ENCODE measurements around the gene TRMT61B.
A peak's percentile ranks its signal among the peaks of the same experiment; 100 is the strongest.

Gene TRMT61B

DNA sequence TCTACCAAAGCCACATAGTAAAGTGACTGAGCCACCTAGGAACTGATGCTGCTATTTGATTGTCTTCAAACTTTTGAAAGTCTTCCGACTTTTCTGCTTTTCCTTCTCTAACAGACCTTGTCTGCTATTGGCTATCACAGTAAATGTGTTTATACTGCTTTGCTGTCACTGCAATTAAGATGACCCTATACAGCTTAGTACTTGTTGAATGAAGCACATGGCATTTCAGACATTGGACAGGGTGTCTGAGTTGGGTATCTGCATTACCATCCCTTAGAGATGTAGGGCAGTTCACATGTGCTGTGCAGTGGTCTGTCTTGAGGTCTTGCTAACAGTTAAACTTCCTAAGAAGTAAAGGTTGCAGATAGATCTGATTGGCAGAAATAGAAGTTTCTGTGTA lies 27.9 kb upstream of the TRMT61B start (continued):
- TF ChIP-seq, protein P1, sequence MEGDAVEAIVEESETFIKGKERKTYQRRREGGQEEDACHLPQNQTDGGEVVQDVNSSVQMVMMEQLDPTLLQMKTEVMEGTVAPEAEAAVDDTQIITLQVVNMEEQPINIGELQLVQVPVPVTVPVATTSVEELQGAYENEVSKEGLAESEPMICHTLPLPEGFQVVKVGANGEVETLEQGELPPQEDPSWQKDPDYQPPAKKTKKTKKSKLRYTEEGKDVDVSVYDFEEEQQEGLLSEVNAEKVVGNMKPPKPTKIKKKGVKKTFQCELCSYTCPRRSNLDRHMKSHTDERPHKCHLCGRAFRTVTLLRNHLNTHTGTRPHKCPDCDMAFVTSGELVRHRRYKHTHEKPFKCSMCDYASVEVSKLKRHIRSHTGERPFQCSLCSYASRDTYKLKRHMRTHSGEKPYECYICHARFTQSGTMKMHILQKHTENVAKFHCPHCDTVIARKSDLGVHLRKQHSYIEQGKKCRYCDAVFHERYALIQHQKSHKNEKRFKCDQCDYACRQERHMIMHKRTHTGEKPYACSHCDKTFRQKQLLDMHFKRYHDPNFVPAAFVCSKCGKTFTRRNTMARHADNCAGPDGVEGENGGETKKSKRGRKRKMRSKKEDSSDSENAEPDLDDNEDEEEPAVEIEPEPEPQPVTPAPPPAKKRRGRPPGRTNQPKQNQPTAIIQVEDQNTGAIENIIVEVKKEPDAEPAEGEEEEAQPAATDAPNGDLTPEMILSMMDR (tag by site-specific recombination; IDR thresholded peaks at IDR 0.05), result no peak

DNA sequence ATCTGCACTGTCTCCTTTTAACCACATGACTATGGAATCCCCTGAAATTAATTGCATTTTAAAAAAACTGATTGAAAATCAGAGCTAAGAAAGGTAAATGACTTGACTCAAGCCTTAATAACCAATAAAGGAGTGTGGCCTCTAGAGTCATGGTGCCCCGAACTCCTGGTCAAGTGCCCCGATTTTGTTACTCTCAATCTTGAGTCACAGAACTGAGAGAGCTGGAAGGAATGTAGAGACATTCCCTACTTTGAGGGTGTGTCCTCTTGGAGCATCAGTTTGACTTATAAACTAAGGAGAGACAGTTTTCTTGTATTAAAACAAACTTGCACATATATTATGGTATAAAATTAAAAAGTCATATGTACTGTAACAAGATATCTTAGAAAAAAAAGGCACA lies 26.8 kb upstream of the TRMT61B start:
- Histone ChIP-seq H3K4me1 (ENCODE audit: control insufficient read depth, insufficient read depth, low read length) (peaks cover 23% of the 10 kb centered on the region), H3K9me3 (ENCODE audit: control insufficient read depth, insufficient read depth, low read depth, low read length) (no peaks in the 10 kb centered on the region), H3K4me3 (ENCODE audit: low read depth, low read length) (no peak overlapping the region; the same call in 1 of the 2 replicates), H3K36me3 (ENCODE audit: control insufficient read depth in 2 of 2, insufficient read depth in 1 of 2, low read length in 2 of 2) (peaks cover 0 to 13% of the 10 kb centered on the region in 2 experiments; a peak in 1 of 3 replicates), H3K27ac (ENCODE audit: extremely low read depth, low read depth, low read length) (no peak overlapping the region)
- ChIA-PET CTCF (no interaction called here), POLR2A (no interaction called here)
- TF ChIP-seq ZNF629 (tag by site-specific recombination; IDR thresholded peaks at IDR 0.05) (no peak), KLF10 (tag by site-specific recombination; IDR thresholded peaks at IDR 0.05) (peak; percentile 36; the same call in 1 of the 2 replicates), ZNF157 (tag by site-specific recombination; IDR thresholded peaks at IDR 0.05) (no peak)

DNA sequence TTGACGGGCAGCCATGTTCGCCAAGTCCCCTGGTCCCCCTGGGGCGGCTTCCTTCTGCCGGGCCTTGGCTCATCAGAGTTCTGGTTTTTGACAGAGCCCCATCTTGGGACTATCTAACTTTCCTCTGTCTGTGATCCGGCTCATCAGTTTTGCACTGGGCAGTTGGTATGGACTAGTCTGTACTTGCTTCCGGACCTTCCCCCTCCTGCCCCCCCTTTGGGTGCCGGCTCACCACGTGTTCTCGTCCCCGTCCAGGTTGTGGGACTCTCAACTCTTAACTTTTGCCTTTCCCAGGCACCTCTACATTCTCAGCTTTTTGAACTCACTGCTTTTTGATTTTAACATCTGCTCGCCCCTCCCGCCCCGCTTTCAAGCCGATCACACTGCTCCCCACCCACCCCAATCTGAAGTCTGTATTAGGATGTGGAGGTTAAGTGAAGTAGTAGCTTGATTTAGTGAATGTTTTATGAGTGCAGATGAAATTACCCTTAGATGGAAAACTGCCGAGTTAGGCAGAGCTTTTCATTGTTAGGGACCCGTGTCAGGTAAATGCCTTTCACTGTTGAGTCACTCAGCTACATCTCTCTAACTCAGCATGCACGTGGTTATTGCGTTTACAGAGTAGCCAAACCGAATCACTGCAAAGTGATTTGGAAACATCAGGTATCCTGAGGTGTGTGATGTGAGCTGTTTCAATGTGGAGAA lies 25.2 kb upstream of the TRMT61B start:
- ChIA-PET POLR2A (interaction anchor here (0.7 to 2.1 kb wide), 4 partner anchors 10 to 221 kb away, joined by 3 to 32 read pairs (median 6); partner anchors contain the start of gene TRMT61B), CTCF (interaction anchor here (0.9 kb wide), 1 partner anchor 328 kb away, joined by 4 read pairs; no protein-coding TSS in a partner anchor)
- H3K27ac ChIP-seq (ENCODE audit: extremely low read depth, low read depth, low read length), result peak overlapping the region; percentile 92
- H3K4me1 ChIP-seq (ENCODE audit: control insufficient read depth, insufficient read depth, low read length), result peaks cover 23% of the 10 kb centered on the region
- TF ChIP-seq ZNF600 (tag by site-specific recombination; IDR thresholded peaks at IDR 0.05) (peak; percentile 37; the same call in 1 of the 2 replicates), SP7 (tag by site-specific recombination; IDR thresholded peaks at IDR 0.05) (0 out of 2 replicates have a peak, but pooled peaks have one; percentile 9), ZNF335 (tag by site-specific recombination; conservative IDR thresholded peaks at IDR 0.05) (peak; percentile 64), ZNF501 (tag by site-specific recombination; IDR thresholded peaks at IDR 0.05) (no peak), SP3 (tag by site-specific recombination; IDR thresholded peaks at IDR 0.05) (peak; percentile 8; the same call in 1 of the 2 replicates), ZNF530 (tag by site-specific recombination; IDR thresholded peaks at IDR 0.05; ENCODE audit: low read depth) (no peak), ZBTB17 (tag by site-specific recombination; IDR thresholded peaks at IDR 0.05) (peak; percentile 60; the same call in 1 of the 2 replicates), PRDM1 (tag by site-specific recombination; IDR thresholded peaks at IDR 0.05) (peak; percentile 63)
- TF ChIP-seq, protein P2, sequence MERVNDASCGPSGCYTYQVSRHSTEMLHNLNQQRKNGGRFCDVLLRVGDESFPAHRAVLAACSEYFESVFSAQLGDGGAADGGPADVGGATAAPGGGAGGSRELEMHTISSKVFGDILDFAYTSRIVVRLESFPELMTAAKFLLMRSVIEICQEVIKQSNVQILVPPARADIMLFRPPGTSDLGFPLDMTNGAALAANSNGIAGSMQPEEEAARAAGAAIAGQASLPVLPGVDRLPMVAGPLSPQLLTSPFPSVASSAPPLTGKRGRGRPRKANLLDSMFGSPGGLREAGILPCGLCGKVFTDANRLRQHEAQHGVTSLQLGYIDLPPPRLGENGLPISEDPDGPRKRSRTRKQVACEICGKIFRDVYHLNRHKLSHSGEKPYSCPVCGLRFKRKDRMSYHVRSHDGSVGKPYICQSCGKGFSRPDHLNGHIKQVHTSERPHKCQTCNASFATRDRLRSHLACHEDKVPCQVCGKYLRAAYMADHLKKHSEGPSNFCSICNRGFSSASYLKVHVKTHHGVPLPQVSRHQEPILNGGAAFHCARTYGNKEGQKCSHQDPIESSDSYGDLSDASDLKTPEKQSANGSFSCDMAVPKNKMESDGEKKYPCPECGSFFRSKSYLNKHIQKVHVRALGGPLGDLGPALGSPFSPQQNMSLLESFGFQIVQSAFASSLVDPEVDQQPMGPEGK (tag by site-specific recombination; IDR thresholded peaks at IDR 0.05), result peak; percentile 27; the same call in 1 of the 2 replicates
- TF ChIP-seq, protein P3, sequence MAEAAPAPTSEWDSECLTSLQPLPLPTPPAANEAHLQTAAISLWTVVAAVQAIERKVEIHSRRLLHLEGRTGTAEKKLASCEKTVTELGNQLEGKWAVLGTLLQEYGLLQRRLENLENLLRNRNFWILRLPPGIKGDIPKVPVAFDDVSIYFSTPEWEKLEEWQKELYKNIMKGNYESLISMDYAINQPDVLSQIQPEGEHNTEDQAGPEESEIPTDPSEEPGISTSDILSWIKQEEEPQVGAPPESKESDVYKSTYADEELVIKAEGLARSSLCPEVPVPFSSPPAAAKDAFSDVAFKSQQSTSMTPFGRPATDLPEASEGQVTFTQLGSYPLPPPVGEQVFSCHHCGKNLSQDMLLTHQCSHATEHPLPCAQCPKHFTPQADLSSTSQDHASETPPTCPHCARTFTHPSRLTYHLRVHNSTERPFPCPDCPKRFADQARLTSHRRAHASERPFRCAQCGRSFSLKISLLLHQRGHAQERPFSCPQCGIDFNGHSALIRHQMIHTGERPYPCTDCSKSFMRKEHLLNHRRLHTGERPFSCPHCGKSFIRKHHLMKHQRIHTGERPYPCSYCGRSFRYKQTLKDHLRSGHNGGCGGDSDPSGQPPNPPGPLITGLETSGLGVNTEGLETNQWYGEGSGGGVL (tag by site-specific recombination; IDR thresholded peaks at IDR 0.05), result peak; percentile 69
- TF ChIP-seq, protein P4, sequence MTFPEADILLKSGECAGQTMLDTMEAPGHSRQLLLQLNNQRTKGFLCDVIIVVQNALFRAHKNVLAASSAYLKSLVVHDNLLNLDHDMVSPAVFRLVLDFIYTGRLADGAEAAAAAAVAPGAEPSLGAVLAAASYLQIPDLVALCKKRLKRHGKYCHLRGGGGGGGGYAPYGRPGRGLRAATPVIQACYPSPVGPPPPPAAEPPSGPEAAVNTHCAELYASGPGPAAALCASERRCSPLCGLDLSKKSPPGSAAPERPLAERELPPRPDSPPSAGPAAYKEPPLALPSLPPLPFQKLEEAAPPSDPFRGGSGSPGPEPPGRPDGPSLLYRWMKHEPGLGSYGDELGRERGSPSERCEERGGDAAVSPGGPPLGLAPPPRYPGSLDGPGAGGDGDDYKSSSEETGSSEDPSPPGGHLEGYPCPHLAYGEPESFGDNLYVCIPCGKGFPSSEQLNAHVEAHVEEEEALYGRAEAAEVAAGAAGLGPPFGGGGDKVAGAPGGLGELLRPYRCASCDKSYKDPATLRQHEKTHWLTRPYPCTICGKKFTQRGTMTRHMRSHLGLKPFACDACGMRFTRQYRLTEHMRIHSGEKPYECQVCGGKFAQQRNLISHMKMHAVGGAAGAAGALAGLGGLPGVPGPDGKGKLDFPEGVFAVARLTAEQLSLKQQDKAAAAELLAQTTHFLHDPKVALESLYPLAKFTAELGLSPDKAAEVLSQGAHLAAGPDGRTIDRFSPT (tag by site-specific recombination; IDR thresholded peaks at IDR 0.05), result no peak
- TF ChIP-seq, protein P5, sequence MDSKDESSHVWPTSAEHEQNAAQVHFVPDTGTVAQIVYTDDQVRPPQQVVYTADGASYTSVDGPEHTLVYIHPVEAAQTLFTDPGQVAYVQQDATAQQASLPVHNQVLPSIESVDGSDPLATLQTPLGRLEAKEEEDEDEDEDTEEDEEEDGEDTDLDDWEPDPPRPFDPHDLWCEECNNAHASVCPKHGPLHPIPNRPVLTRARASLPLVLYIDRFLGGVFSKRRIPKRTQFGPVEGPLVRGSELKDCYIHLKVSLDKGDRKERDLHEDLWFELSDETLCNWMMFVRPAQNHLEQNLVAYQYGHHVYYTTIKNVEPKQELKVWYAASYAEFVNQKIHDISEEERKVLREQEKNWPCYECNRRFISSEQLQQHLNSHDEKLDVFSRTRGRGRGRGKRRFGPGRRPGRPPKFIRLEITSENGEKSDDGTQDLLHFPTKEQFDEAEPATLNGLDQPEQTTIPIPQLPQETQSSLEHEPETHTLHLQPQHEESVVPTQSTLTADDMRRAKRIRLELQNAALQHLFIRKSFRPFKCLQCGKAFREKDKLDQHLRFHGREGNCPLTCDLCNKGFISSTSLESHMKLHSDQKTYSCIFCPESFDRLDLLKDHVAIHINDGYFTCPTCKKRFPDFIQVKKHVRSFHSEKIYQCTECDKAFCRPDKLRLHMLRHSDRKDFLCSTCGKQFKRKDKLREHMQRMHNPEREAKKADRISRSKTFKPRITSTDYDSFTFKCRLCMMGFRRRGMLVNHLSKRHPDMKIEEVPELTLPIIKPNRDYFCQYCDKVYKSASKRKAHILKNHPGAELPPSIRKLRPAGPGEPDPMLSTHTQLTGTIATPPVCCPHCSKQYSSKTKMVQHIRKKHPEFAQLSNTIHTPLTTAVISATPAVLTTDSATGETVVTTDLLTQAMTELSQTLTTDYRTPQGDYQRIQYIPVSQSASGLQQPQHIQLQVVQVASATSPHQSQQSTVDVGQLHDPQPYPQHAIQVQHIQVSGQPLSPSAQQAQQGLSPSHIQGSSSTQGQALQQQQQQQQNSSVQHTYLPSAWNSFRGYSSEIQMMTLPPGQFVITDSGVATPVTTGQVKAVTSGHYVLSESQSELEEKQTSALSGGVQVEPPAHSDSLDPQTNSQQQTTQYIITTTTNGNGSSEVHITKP (tag by site-specific recombination; IDR thresholded peaks at IDR 0.05), result peak; percentile 63
- no peaks in the 10 kb centered on the region for H3K9me3 ChIP-seq (ENCODE audit: control insufficient read depth, insufficient read depth, low read depth, low read length)
- H3K4me3 ChIP-seq (ENCODE audit: low read depth, low read length), result peak overlapping the region; percentile 95
- peaks cover 0 to 8% of the 10 kb centered on the region in 2 experiments; a peak in 1 of 3 replicates for H3K36me3 ChIP-seq (ENCODE audit: control insufficient read depth in 2 of 2, insufficient read depth in 1 of 2, low read length in 2 of 2)

Measured in HEK293 (cell line).